H1 (cell line): ENCODE measurements around the gene CFAP141. TPM values are rescaled to one million over a fixed set of nuclear protein-coding genes. Genes with fewer than 3 reads are reported as not detected.

Experiments used
- CTCF ChIA-PET: fragments of 300-600 bp; sonication (Branson Sonifier 250); formaldehyde crosslinking; loops from one replicate; lab custom pipeline; 2021; ENCODE audit not compliant: partially characterized antibody; lab: Charles Lee
- POLR2A ChIA-PET: fragments of 300-600 bp; sonication (Branson Sonifier 250); formaldehyde crosslinking; loops from one replicate; lab custom pipeline; 2021; ENCODE audit warnings: inconsistent platforms; ENCODE audit not compliant: partially characterized antibody; lab: Charles Lee
- DNase-seq, 2 experiments: peaks; one replicate each; pipeline versions ENCODE4 v3.0.0 to v3.0.0-alpha.2; 2010 to 2022; ENCODE audit warnings: low spot score in 2 of 2, low read depth in 1 of 2, mixed read lengths in 1 of 2
- FAIRE-seq: peaks from 2 replicates; lab custom pipeline; 2011; peaks lifted over from hg19 to GRCh38; lab: Jason Lieb, UNC
- H2AFZ ChIP-seq: 2 replicates; pipeline ENCODE4 v1.8.1; 2012; ENCODE audit warnings: low read length, inconsistent platforms
- H2AK5ac ChIP-seq: 2 replicates; pipeline ENCODE4 v1.6.1; 2013; ENCODE audit warnings: low read depth, low read length
- H2BK120ac ChIP-seq: replicated peaks from 2 replicates; pipeline ENCODE3; 2013; ENCODE audit warnings: low read depth, low read length, inconsistent platforms
- H2BK12ac ChIP-seq: 2 replicates; pipeline ENCODE4 v1.6.1; 2013; ENCODE audit warnings: low read depth, low read length
- H2BK15ac ChIP-seq: 2 replicates; pipeline ENCODE4 v1.6.1; 2013; ENCODE audit warnings: low read length
- H2BK20ac ChIP-seq: 2 replicates; pipeline ENCODE4 v1.6.1; 2013; ENCODE audit warnings: low read length
- H2BK5ac ChIP-seq: 2 replicates; pipeline ENCODE4 v1.6.1; 2013; ENCODE audit warnings: low read depth, low read length
- H3K14ac ChIP-seq: 2 replicates; pipeline ENCODE4 v1.6.1; 2013; ENCODE audit warnings: inconsistent platforms; ENCODE audit not compliant: insufficient read length
- H3K18ac ChIP-seq: 2 replicates; pipeline ENCODE4 v1.6.1; 2013; ENCODE audit warnings: low read length; ENCODE audit errors: extremely low read depth
- H3K23ac ChIP-seq: 2 replicates; pipeline ENCODE4 v1.6.1; 2013; ENCODE audit warnings: inconsistent platforms; ENCODE audit not compliant: insufficient read length
- H3K23me2 ChIP-seq: 2 replicates; pipeline ENCODE4 v1.6.1; 2013; ENCODE audit warnings: low read depth, low read length
- H3K27ac ChIP-seq: 2 replicates; pipeline ENCODE4 v1.6.1; 2011; ENCODE audit warnings: low read depth, low read length, inconsistent platforms
- H3K27me3 ChIP-seq, 4 experiments: replicated peaks in 1 of 4; 1 replicate in 1 of 4; 2 replicates in 3 of 4; pipeline versions ENCODE4 v1.6.1 to v1.8.1; 2011 to 2013; ENCODE audit warnings: low read length in 3 of 4, mild to moderate bottlenecking in 3 of 4, inconsistent platforms in 2 of 4, mixed read lengths in 2 of 4, moderate library complexity in 1 of 4; ENCODE audit not compliant: control insufficient read depth in 3 of 4, insufficient read depth in 3 of 4; ENCODE audit errors: extremely low read depth in 1 of 4
- H3K36me3 ChIP-seq, 4 experiments: 2 replicates each; pipeline versions ENCODE4 v1.6.1 to v1.8.1; 2011 to 2013; ENCODE audit warnings: mild to moderate bottlenecking in 4 of 4, low read length in 3 of 4, moderate library complexity in 2 of 4, control low read depth in 1 of 4, inconsistent platforms in 1 of 4; ENCODE audit not compliant: insufficient read depth in 4 of 4, control insufficient read depth in 2 of 4
- H3K4ac ChIP-seq: replicated peaks from 2 replicates; pipeline ENCODE3; 2013; ENCODE audit warnings: low read length, low read depth, mixed read lengths, inconsistent platforms; ENCODE audit not compliant: insufficient read length
- H3K4me1 ChIP-seq, 4 experiments: replicated peaks in 1 of 4; 1 replicate in 1 of 4; 2 replicates in 3 of 4; pipeline versions ENCODE4 v1.6.1 to v1.8.1; 2011 to 2013; ENCODE audit warnings: low read length in 3 of 4, inconsistent platforms in 2 of 4, mixed read lengths in 1 of 4; ENCODE audit not compliant: insufficient read depth in 4 of 4, control insufficient read depth in 3 of 4
- H3K4me2 ChIP-seq, 2 experiments: 2 replicates each; pipeline versions ENCODE4 v1.6.1 to v1.8.1; 2011 to 2013; ENCODE audit warnings: low read depth in 2 of 2, low read length in 2 of 2, control low read depth in 1 of 2, inconsistent platforms in 1 of 2, mild to moderate bottlenecking in 1 of 2; ENCODE audit not compliant: insufficient read depth in 1 of 2
- H3K4me3 ChIP-seq, 4 experiments: fragments of 200-600, 300-600 bp in 1 of 4; sonication (generic), shearing (Covaris generic), sonication (Bioruptor Twin) in 1 of 4; 2 replicates each; pipeline versions ENCODE4 v1.5.1 to v1.8.1; 2011 to 2016; ENCODE audit warnings: low read length in 4 of 4, low read depth in 3 of 4, control low read depth in 2 of 4, inconsistent platforms in 2 of 4, mild to moderate bottlenecking in 2 of 4, mixed read lengths in 1 of 4, moderate library complexity in 1 of 4; ENCODE audit not compliant: insufficient read depth in 2 of 4; ENCODE audit errors: extremely low read depth in 1 of 4
- H3K56ac ChIP-seq: replicated peaks from 2 replicates; pipeline ENCODE3; 2013; ENCODE audit warnings: low read depth, mild to moderate bottlenecking, mixed read lengths, low read length, inconsistent platforms; ENCODE audit not compliant: insufficient read length
- H3K79me1 ChIP-seq: 2 replicates; pipeline ENCODE4 v1.6.1; 2013; ENCODE audit warnings: low read depth, low read length, control low read depth
- H3K79me2 ChIP-seq, 2 experiments: 2 replicates each; pipeline versions ENCODE4 v1.6.1 to v1.8.1; 2012 to 2013; ENCODE audit warnings: low read length in 2 of 2, mild to moderate bottlenecking in 2 of 2, inconsistent platforms in 1 of 2; ENCODE audit not compliant: insufficient read depth in 2 of 2, control insufficient read depth in 1 of 2
- H3K9ac ChIP-seq, 4 experiments: replicated peaks in 1 of 4; 1 replicate in 1 of 4; 2 replicates in 3 of 4; pipeline versions ENCODE4 v1.6.1 to v1.8.1; 2011 to 2013; ENCODE audit warnings: low read depth in 3 of 4, low read length in 3 of 4, control low read depth in 2 of 4, mild to moderate bottlenecking in 2 of 4, moderate library complexity in 2 of 4, inconsistent platforms in 1 of 4; ENCODE audit errors: extremely low read depth in 1 of 4
- H3K9me3 ChIP-seq, 2 experiments: 2 replicates each; pipeline versions ENCODE4 v1.6.1 to v1.8.1; 2012 to 2013; ENCODE audit warnings: mild to moderate bottlenecking in 2 of 2, moderate library complexity in 2 of 2, control low read depth in 1 of 2, inconsistent platforms in 1 of 2, low read depth in 1 of 2, low read length in 1 of 2, mixed read lengths in 1 of 2; ENCODE audit not compliant: insufficient read depth in 2 of 2
- H4K20me1 ChIP-seq, 2 experiments: replicated peaks in 1 of 2; 2 replicates each; pipeline versions ENCODE3 to v1.8.1; 2011 to 2013; ENCODE audit warnings: inconsistent platforms in 2 of 2, low read length in 2 of 2, mild to moderate bottlenecking in 1 of 2; ENCODE audit not compliant: insufficient read depth in 2 of 2, control insufficient read depth in 1 of 2
- H4K5ac ChIP-seq: 2 replicates; pipeline ENCODE4 v1.6.1; 2013; ENCODE audit warnings: low read length, low read depth, mixed read lengths, inconsistent platforms; ENCODE audit not compliant: insufficient read length
- H4K8ac ChIP-seq: 2 replicates; pipeline ENCODE4 v1.8.0; 2013; ENCODE audit warnings: mild to moderate bottlenecking, moderate library complexity, low read length, inconsistent platforms; ENCODE audit not compliant: insufficient read depth; ENCODE audit errors: extremely low read depth
- H4K91ac ChIP-seq: replicated peaks from 2 replicates; pipeline ENCODE3; 2013; ENCODE audit warnings: low read length, mixed read lengths, inconsistent platforms; ENCODE audit not compliant: insufficient read length
- CHD1 ChIP-seq: IDR thresholded peaks from 2 replicates; pipeline ENCODE4 v1.6.1; 2012; ENCODE audit warnings: low read depth, low read length, improper control_type of control experiment
- FOSL1 ChIP-seq: IDR thresholded peaks from 2 replicates; pipeline ENCODE4 v1.6.1; 2011; ENCODE audit warnings: mild to moderate bottlenecking, low read depth, low read length, moderate library complexity; ENCODE audit not compliant: insufficient read depth
- RNF2 ChIP-seq: fragments of 200-900, 300-1000 bp; sonication (generic); IDR thresholded peaks from 2 replicates; pipeline ENCODE4 v1.7.1; 2016; ENCODE audit warnings: borderline replicate concordance, low read depth, mild to moderate bottlenecking, antibody characterized with exemption, low read length; ENCODE audit not compliant: poor library complexity, severe bottlenecking; ENCODE audit errors: missing control alignments
- SP2 ChIP-seq: IDR thresholded peaks from 2 replicates; pipeline ENCODE4 v1.6.1; 2012; ENCODE audit warnings: mild to moderate bottlenecking, low read length, inconsistent platforms
- SRF ChIP-seq: IDR thresholded peaks from 2 replicates; pipeline ENCODE4 v1.6.1; 2011; ENCODE audit warnings: mild to moderate bottlenecking, low read depth, low read length, moderate library complexity
- WGBS, 2 experiments: shearing (Covaris generic) in 1 of 2; methylation state at CpG; one replicate each; pipeline versions ENCODE4 v1.1.6 to v1.1.7; 2013 to 2015; ENCODE audit warnings: low lambda C conversion rate in 2 of 2, mixed read lengths in 2 of 2, inconsistent platforms in 1 of 2, low coverage in 1 of 2, missing lambda C conversion rate in 1 of 2; ENCODE audit not compliant: insufficient replicate concordance in 2 of 2, insufficient coverage in 1 of 2, insufficient read length in 1 of 2; ENCODE audit errors: extremely low coverage in 1 of 2, missing lambda C conversion rate in 1 of 2; 5-methylcytosine and 5-hydroxymethylcytosine counted together
- polyA plus RNA-seq, 7 experiments: library from polyadenylated mRNA; depleted of rRNA in 3 of 7; stranded (reverse) in 5 of 7; unstranded in 2 of 7; fragments of >200 nt in 5 of 7; fragments of 200-250 nt in 2 of 7; gene quantifications; 1 replicate in 5 of 7; 2 replicates in 1 of 7; 4 replicates in 1 of 7; pipeline versions ENCODE4 v1.2.1 to v1.2.3, GENCODE V29; 2011 to 2013; ENCODE audit warnings: missing spikeins in 2 of 7, mixed read lengths in 2 of 7
- total RNA-seq: library from RNA; stranded (reverse); fragmentation: NEBNext Ultra II Directional; extraction: Animal tissue kit (Norgen Biotek cat#: 25700); gene quantifications from 2 replicates; pipeline ENCODE4 v1.2.1, GENCODE V29; 2021
- TF ChIP-seq, protein P1 (sequence below): IDR thresholded peaks from 2 replicates; pipeline ENCODE4 v1.6.1; 2011; ENCODE audit warnings: low read length, improper control_type of control experiment
- TF ChIP-seq, protein P2 (sequence below): IDR thresholded peaks from 2 replicates; pipeline ENCODE4 v1.6.1; 2012; ENCODE audit warnings: low read length, inconsistent platforms

Gene CFAP141
- total and polyA plus RNA-seq, 2 of the 8 experiments (the other 6 are each of a cell fraction or from before 2014, with no cell fraction given), result not detected

DNA sequence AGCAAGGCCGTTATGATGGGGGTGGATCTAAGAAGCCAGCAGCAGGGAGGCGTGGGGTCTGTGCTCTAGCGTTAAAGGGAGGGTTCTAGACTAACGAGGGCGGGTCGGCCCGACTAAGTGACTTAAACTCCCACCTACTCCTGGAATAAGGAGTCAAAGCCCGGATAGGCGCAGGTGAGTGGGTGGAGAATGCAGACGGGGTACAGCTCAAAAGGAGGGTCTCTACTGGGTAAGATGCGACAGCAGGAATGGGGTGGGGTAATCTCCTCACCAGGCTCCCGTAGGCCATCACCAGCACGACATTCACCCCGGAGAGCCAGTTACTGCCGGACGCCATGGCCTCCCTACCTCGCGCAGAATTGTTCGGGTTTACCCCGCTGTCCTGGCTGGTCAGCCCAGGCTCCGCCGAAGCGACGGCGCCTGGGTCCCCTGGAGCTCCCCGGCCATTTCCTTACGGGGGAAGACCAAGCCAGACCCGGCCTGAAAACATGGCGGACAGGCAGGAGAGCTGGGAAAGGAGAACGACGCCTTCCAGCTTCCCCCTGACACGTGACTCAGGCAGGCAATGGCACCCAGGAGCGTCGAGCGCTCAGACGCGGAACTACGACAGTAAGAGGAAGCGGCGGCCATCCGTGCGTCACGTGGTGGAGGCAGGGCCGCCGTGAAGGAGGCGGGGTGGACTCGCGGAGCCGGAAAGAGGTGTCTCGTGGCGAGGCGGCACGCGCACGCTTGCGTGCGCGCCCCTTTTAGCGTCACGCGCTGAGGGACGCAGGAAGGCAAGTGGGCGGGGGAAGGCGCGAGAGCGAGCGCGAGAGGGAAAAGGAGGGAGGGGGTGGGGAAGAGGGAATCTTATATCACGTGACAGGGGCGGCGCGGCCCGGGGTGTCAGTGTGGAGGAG, 14.2 kb upstream of the CFAP141 start, which contains the start of gene UBAP2L:
Gene UBAP2L, plus strand, starts transcription at position 885 of the 899 bp plus-strand sequence. CDS start 4,169 bp downstream, outside the sequence.
- Histone ChIP-seq H4K8ac (peak within 1 kb of the TSS; percentile 100), H3K4me3 (peak within 1 kb of the TSS; percentile 83 to 96 (median 90)), H4K5ac (peak within 1 kb of the TSS; percentile 92), H3K27me3 (no peaks in the 10 kb centered on the region), H2AFZ (peak within 1 kb of the TSS; percentile 71; the same call in 1 of the 2 replicates), H3K18ac (peak within 1 kb of the TSS; percentile 95), H2BK15ac (no peak within 1 kb of the TSS), H3K23me2 (peaks cover 5% of the 10 kb centered on the region), H3K36me3 (peaks cover 10 to 29% (median 16%) of the 10 kb centered on the region in 4 experiments), H4K91ac (peak within 1 kb of the TSS; percentile 99), H3K4ac (peak within 1 kb of the TSS; percentile 75), H3K79me1 (peaks cover 8% of the 10 kb centered on the region), H3K14ac (peak within 1 kb of the TSS; percentile 58), H2BK120ac (peak within 1 kb of the TSS; percentile 50), H2BK20ac (no peak within 1 kb of the TSS), H3K4me2 (peak within 1 kb of the TSS; percentile 92 to 98), H2BK5ac (peak within 1 kb of the TSS; percentile 95), H2BK12ac (peak within 1 kb of the TSS; percentile 52; the same call in 1 of the 2 replicates), H3K79me2 (peaks cover 51 to 86% of the 10 kb centered on the region in 2 experiments), H3K23ac (no peak within 1 kb of the TSS), H4K20me1 (peaks cover 4 to 9% of the 10 kb centered on the region in 2 experiments), H3K9ac (peak within 1 kb of the TSS; percentile 84 to 100 (median 98)), H3K4me1 (peaks cover 2 to 11% (median 3%) of the 10 kb centered on the region in 4 experiments; a peak in 5 of 7 replicates), H3K56ac (peak within 1 kb of the TSS; percentile 97), H2AK5ac (no peak within 1 kb of the TSS), H3K9me3 (no peaks in the 10 kb centered on the region), H3K27ac (peak within 1 kb of the TSS; percentile 99)
- ChIA-PET CTCF (no interaction called here), POLR2A (interaction anchor here (0.6 to 9.0 kb wide), 29 partner anchors 10 to 587 kb away, joined by 3 to 107 read pairs (median 5); partner anchors contain the start of genes CFAP141, CHTOP, CREB3L4 and HAX1)
- 2% methylated on average over 57 of the region's 73 CpGs; no CpG with 5 or more reads in 1 of the 2 experiments for WGBS, 2 experiments
- no peak for FAIRE-seq
- peak; percentile 96 to 99 for DNase-seq
- TF ChIP-seq RNF2, result no peak
- TF ChIP-seq SP2, result no peak
- TF ChIP-seq, protein P1, sequence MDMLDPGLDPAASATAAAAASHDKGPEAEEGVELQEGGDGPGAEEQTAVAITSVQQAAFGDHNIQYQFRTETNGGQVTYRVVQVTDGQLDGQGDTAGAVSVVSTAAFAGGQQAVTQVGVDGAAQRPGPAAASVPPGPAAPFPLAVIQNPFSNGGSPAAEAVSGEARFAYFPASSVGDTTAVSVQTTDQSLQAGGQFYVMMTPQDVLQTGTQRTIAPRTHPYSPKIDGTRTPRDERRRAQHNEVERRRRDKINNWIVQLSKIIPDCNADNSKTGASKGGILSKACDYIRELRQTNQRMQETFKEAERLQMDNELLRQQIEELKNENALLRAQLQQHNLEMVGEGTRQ, result peak; percentile 98
- TF ChIP-seq FOSL1, result 0 out of 2 replicates have a peak, but pooled peaks have one; percentile 36
- 0 out of 2 replicates have a peak, but pooled peaks have one; percentile 45 for TF ChIP-seq CHD1
- TF ChIP-seq, protein P2, sequence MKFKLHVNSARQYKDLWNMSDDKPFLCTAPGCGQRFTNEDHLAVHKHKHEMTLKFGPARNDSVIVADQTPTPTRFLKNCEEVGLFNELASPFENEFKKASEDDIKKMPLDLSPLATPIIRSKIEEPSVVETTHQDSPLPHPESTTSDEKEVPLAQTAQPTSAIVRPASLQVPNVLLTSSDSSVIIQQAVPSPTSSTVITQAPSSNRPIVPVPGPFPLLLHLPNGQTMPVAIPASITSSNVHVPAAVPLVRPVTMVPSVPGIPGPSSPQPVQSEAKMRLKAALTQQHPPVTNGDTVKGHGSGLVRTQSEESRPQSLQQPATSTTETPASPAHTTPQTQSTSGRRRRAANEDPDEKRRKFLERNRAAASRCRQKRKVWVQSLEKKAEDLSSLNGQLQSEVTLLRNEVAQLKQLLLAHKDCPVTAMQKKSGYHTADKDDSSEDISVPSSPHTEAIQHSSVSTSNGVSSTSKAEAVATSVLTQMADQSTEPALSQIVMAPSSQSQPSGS, result peak; percentile 55
- no peak for TF ChIP-seq SRF
